BJ (cell line): ENCODE measurements around the gene TLDC2. TPM values are rescaled to one million over a fixed set of nuclear protein-coding genes. Genes with fewer than 3 reads are reported as not detected.

Experiments
- CTCF ChIA-PET: fragments of 350-600 bp; formaldehyde crosslinking; extraction: SDS; loops from one replicate; lab custom pipeline; 2021; ENCODE audit warnings: antibody characterized with exemption, inconsistent platforms; lab: Yijun Ruan, JAX
- POLR2A ChIA-PET: fragments of 300-600 bp; sonication (Branson Sonifier 250); formaldehyde crosslinking; extraction: SDS; loops from one replicate; lab custom pipeline; 2021; ENCODE audit warnings: antibody characterized with exemption; lab: Charles Lee
- DNase-seq: peaks from one replicate; pipeline ENCODE4 v3.0.0-alpha.2; 2011; ENCODE audit warnings: low read depth
- H3K27me3 ChIP-seq: 2 replicates; pipeline ENCODE4 v1.6.0; 2011; ENCODE audit warnings: low read length; ENCODE audit not compliant: control insufficient read depth, insufficient read depth
- H3K36me3 ChIP-seq: 2 replicates; pipeline ENCODE4 v1.5.1; 2011; ENCODE audit warnings: low read length; ENCODE audit not compliant: control insufficient read depth, insufficient read depth
- H3K4me3 ChIP-seq: 2 replicates; pipeline ENCODE4 v1.5.1; 2011; ENCODE audit warnings: low read depth, mild to moderate bottlenecking, control low read depth, low read length
- CTCF ChIP-seq: IDR thresholded peaks from 2 replicates; pipeline ENCODE4 v1.5.1; 2011; ENCODE audit warnings: low read depth, mild to moderate bottlenecking, control low read depth, inconsistent platforms, low read length, moderate library complexity; ENCODE audit not compliant: insufficient read depth
- polyA plus RNA-seq: library from polyadenylated mRNA; depleted of rRNA; stranded (reverse); fragments of >200 nt; gene quantifications from 2 replicates; pipeline ENCODE4 v1.2.3, GENCODE V29; 2011

Gene TLDC2
- polyA plus RNA-seq, 1 experiment, result 0.37 TPM

- CTCF ChIA-PET, result interaction anchor here (0.9 to 1.8 kb wide), 3 partner anchors 20 to 261 kb away, joined by 3 to 7 read pairs (median 6); partner anchors contain the start of gene RAB5IF
- Histone ChIP-seq H3K36me3 (no peaks in the 10 kb centered on the region), H3K4me3 (no peak overlapping the region), H3K27me3 (no peaks in the 10 kb centered on the region)
- no peak for TF ChIP-seq CTCF
- POLR2A ChIA-PET, result no interaction called here
- no peak for DNase-seq
Measured at GRCh38 chr20:36866164-36866563, 9.8 kb upstream of the TLDC2 start.

- CTCF ChIA-PET, result interaction anchor here (0.9 to 1.8 kb wide), 5 partner anchors 9 to 261 kb away, joined by 3 to 7 read pairs (median 3); partner anchors contain the start of genes RAB5IF and TLDC2
- no peak for DNase-seq
- Histone ChIP-seq H3K27me3 (no peaks in the 10 kb centered on the region), H3K36me3 (no peaks in the 10 kb centered on the region), H3K4me3 (no peak overlapping the region)
- no peak for TF ChIP-seq CTCF
- POLR2A ChIA-PET, result no interaction called here
Measured at GRCh38 chr20:36866681-36867495, 9.1 kb upstream of the TLDC2 start.

- H3K27me3 ChIP-seq, result peaks cover 2% of the 10 kb centered on the region; the same call in 1 of the 2 replicates
- ChIA-PET POLR2A (no interaction called here), CTCF (interaction anchor here (0.5 to 1.5 kb wide), 3 partner anchors 9 to 47 kb away, joined by 3 to 7 read pairs (median 3); a partner anchor contains a TSS)
- DNase-seq, result no peak
- H3K36me3 ChIP-seq, result no peaks in the 10 kb centered on the region
- TF ChIP-seq CTCF, result no peak
- H3K4me3 ChIP-seq, result no peak overlapping the region
Measured at GRCh38 chr20:36871640-36872570, 4.0 kb upstream of the TLDC2 start.

GRCh38 chr20:36872852-36873251, 3.1 kb upstream of the TLDC2 start:
- Histone ChIP-seq H3K4me3 (no peak overlapping the region), H3K27me3 (peaks cover 2% of the 10 kb centered on the region; the same call in 1 of the 2 replicates), H3K36me3 (no peaks in the 10 kb centered on the region)
- ChIA-PET CTCF (interaction anchor here (1.1 to 1.5 kb wide), 3 partner anchors 10 to 118 kb away, joined by 4 to 7 read pairs (median 4); a partner anchor contains a TSS), POLR2A (no interaction called here)
- no peak for TF ChIP-seq CTCF
- DNase-seq, result no peak
